ENCODE measurements around the gene DTWD2. TPM values are rescaled to one million over a fixed set of nuclear protein-coding genes. Genes with fewer than 3 reads are reported as not detected.
"Not testable (repeated sequence)": the region's sequence is repeated elsewhere in the genome, so short reads cannot be mapped to it uniquely, and the experiment has no call there.

DTWD2 gene
- total RNA-seq, 4 donors from 2014 or later = 7.1 to 15.3 (median 11.2) TPM

- Histone ChIP-seq H3K4me3 (no peak overlapping the region), H3K4me1 (no peaks in the 10 kb centered on the region), H3K9me3 (no peaks in the 10 kb centered on the region), H3K27me3 (no peaks in the 10 kb centered on the region), H3K36me3 (no peaks in the 10 kb centered on the region), H3K27ac (no peak overlapping the region)
- WGBS = 60% methylated on average over 1 of the region's 4 CpGs
- no peak for DNase-seq (ENCODE audit: low spot score in 2 of 2)
- TF ChIP-seq POLR2AphosphoS5 (IDR thresholded peaks at IDR 0.05) (no peak), CTCF (IDR thresholded peaks at IDR 0.05) (no peak), POLR2A (IDR thresholded peaks at IDR 0.05) (no peak), EP300 (IDR thresholded peaks at IDR 0.05) (no peak)
These were observed 19.4 kb downstream of the DTWD2 start for GRCh38 chr5:118968925-118969375.

DNA sequence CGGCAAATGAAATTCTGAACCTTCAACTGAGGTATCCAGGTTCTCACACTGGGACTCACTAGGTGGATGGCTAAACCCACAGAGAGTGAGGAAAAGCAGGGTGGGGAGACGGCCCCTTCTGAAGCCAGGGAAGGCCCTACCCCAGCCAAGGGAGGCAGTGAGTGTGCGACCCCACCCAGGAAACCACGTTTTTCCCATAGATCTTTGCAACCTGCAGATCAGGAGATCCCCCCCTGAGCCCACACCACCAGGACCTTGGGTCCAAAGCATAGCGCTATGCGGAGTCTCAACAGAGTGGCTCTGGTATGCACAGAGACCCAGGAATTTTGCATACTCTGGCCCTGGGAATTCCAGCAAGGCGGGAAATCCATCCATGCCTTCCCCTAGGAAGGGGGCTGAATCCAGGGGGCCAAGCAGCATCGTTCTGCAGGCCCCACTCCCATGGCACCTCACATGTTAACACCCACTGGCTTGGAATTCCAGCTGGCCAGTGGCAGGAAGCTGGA, 19.9 kb downstream of the DTWD2 start:
- H3K27ac ChIP-seq = no peak overlapping the region
- H3K9me3 ChIP-seq = no peaks in the 10 kb centered on the region
- H3K4me1 ChIP-seq = no peaks in the 10 kb centered on the region
- TF ChIP-seq EP300 (IDR thresholded peaks at IDR 0.05) (no peak), POLR2A (IDR thresholded peaks at IDR 0.05) (no peak), POLR2AphosphoS5 (IDR thresholded peaks at IDR 0.05) (no peak), CTCF (IDR thresholded peaks at IDR 0.05) (no peak)
- H3K4me3 ChIP-seq = no peak overlapping the region
- WGBS = 82% methylated on average over 4 of the region's 8 CpGs
- no peaks in the 10 kb centered on the region for H3K36me3 ChIP-seq
- DNase-seq (ENCODE audit: low spot score in 2 of 2) = no peak
- no peaks in the 10 kb centered on the region for H3K27me3 ChIP-seq

DNA sequence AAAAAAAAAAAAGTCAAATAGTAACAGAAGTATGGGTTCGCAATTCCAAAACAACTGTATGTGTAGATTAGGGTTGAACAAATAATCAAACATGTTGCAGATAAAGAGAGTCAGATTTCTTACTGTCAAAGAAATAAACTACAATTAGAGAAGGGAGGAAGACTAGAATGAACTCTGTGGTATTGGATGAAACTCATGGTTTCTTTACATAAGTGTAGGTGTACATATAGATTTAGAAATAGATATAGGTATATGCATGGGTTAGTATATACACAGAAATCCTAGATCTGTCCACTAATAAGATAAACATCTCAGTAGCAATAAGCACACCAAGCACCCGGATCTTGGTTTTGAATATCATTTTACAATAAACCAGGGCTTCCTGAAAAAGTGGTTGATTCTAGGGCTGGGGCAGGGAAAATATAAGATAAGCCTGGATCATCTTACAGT, 21.3 kb downstream of the DTWD2 start:
- Histone ChIP-seq H3K4me3 (no peak overlapping the region), H3K36me3 (no peaks in the 10 kb centered on the region), H3K27ac (no peak overlapping the region), H3K27me3 (no peaks in the 10 kb centered on the region), H3K9me3 (no peaks in the 10 kb centered on the region), H3K4me1 (no peaks in the 10 kb centered on the region)
- TF ChIP-seq CTCF (IDR thresholded peaks at IDR 0.05) (no peak), POLR2A (IDR thresholded peaks at IDR 0.05) (no peak), EP300 (IDR thresholded peaks at IDR 0.05) (no peak), POLR2AphosphoS5 (IDR thresholded peaks at IDR 0.05) (no peak)
- 91% methylated on average over 2 of the region's 2 CpGs for WGBS
- DNase-seq (ENCODE audit: low spot score in 2 of 2) = no peak

DNA sequence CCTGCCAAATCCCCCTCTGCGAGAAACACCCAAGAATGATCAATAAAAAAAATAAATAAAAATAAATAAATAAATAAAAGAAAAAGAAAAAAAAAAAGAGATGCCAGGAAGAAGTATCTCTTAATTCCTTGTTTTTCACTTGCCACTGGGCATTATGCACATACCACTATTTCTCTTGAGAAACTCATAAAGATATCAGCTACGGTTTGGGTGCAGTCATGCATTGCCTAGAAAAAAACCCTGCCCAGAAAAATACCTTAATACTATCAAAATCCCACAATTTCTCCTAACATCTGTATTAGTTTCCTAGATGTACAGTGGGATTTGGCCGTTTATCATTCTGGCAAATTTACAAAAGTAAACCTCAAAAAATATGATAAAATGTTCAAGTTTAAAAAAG, 22.5 kb downstream of the DTWD2 start:
- 88% methylated on average over 3 of the region's 3 CpGs for WGBS
- Histone ChIP-seq H3K9me3 (no peaks in the 10 kb centered on the region), H3K27ac (no peak overlapping the region), H3K4me3 (no peak overlapping the region), H3K36me3 (no peaks in the 10 kb centered on the region), H3K27me3 (no peaks in the 10 kb centered on the region), H3K4me1 (no peaks in the 10 kb centered on the region)
- TF ChIP-seq CTCF (IDR thresholded peaks at IDR 0.05) (no peak), POLR2AphosphoS5 (IDR thresholded peaks at IDR 0.05) (no peak), EP300 (IDR thresholded peaks at IDR 0.05) (no peak)
- DNase-seq (ENCODE audit: low spot score in 2 of 2) = no peak

DNA sequence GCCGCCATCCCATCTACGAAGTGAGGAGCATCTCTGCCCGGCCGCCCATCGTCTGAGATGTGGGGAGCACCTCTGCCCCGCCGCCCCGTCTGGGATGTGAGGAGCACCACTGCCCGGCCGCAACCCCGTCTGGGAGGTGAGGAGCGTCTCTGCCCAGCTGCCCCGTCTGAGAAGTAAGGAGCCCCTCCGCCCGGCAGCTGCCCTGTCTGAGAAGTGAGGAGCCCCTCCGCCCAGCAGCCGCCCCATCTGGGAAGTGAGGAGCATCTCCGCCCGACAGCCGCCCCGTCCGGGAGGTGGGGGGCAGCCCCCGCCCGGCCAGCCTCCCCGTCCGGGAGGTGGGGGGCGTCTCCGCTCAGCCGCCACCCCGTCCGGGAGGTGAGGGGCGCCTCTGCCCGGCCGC, 23.4 kb downstream of the DTWD2 start:
- DNase-seq (ENCODE audit: low spot score in 2 of 2); H3K27ac ChIP-seq; H3K4me1 ChIP-seq; H3K4me3 ChIP-seq; H3K36me3 ChIP-seq; H3K27me3 ChIP-seq; H3K9me3 ChIP-seq: not testable (repeated sequence)
- WGBS = 100% methylated on average over 8 of the region's 34 CpGs

DNA sequence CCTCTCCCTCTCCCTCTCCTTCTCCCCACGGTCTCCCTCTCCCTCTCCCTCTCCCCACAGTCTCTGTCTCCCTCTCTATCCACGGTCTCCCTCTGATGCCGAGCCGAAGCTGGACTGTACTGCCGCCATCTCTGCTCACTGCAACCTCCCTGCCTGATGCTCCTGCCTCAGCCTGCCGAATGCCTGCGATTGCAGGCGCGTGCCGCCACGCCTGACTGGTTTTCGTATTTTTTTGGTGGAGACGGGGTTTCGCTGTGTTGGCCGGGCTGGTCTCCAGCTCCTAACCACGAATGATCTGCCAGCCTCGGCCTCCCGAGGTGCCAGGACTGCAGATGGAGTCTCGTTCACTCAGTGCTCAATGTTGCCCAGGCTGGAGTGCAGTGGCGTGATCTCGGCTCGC, 24.0 kb downstream of the DTWD2 start:
- not testable (repeated sequence) for H3K9me3 ChIP-seq; H3K27me3 ChIP-seq; H3K36me3 ChIP-seq; H3K4me1 ChIP-seq; H3K27ac ChIP-seq; DNase-seq (ENCODE audit: low spot score in 2 of 2); H3K4me3 ChIP-seq
- 93% methylated on average over 15 of the region's 22 CpGs for WGBS
